H1 (cell line): ENCODE results near the gene MITF. TPM values are rescaled to one million over a fixed set of nuclear protein-coding genes. Genes with fewer than 3 reads are reported as not detected.

Experiments
- CTCF ChIA-PET: fragments of 300-600 bp; sonication (Branson Sonifier 250); formaldehyde crosslinking; loops from one replicate; lab custom pipeline; 2021; ENCODE audit not compliant: partially characterized antibody; lab: Charles Lee
- POLR2A ChIA-PET: fragments of 300-600 bp; sonication (Branson Sonifier 250); formaldehyde crosslinking; loops from one replicate; lab custom pipeline; 2021; ENCODE audit warnings: inconsistent platforms; ENCODE audit not compliant: partially characterized antibody; lab: Charles Lee
- DNase-seq, 2 experiments: peaks; one replicate each; pipeline versions ENCODE4 v3.0.0 to v3.0.0-alpha.2; 2010 to 2022; ENCODE audit warnings: low spot score in 2 of 2, low read depth in 1 of 2, mixed read lengths in 1 of 2
- FAIRE-seq: peaks from 2 replicates; lab custom pipeline; 2011; peaks lifted over from hg19 to GRCh38; lab: Jason Lieb, UNC
- H2AFZ ChIP-seq: 2 replicates; pipeline ENCODE4 v1.8.1; 2012; ENCODE audit warnings: low read length, inconsistent platforms
- H2AK5ac ChIP-seq: 2 replicates; pipeline ENCODE4 v1.6.1; 2013; ENCODE audit warnings: low read depth, low read length
- H2BK120ac ChIP-seq: replicated peaks from 2 replicates; pipeline ENCODE3; 2013; ENCODE audit warnings: low read depth, low read length, inconsistent platforms
- H2BK12ac ChIP-seq: 2 replicates; pipeline ENCODE4 v1.6.1; 2013; ENCODE audit warnings: low read depth, low read length
- H2BK15ac ChIP-seq: 2 replicates; pipeline ENCODE4 v1.6.1; 2013; ENCODE audit warnings: low read length
- H2BK20ac ChIP-seq: 2 replicates; pipeline ENCODE4 v1.6.1; 2013; ENCODE audit warnings: low read length
- H2BK5ac ChIP-seq: 2 replicates; pipeline ENCODE4 v1.6.1; 2013; ENCODE audit warnings: low read depth, low read length
- H3K14ac ChIP-seq: 2 replicates; pipeline ENCODE4 v1.6.1; 2013; ENCODE audit warnings: inconsistent platforms; ENCODE audit not compliant: insufficient read length
- H3K18ac ChIP-seq: 2 replicates; pipeline ENCODE4 v1.6.1; 2013; ENCODE audit warnings: low read length; ENCODE audit errors: extremely low read depth
- H3K23ac ChIP-seq: 2 replicates; pipeline ENCODE4 v1.6.1; 2013; ENCODE audit warnings: inconsistent platforms; ENCODE audit not compliant: insufficient read length
- H3K23me2 ChIP-seq: 2 replicates; pipeline ENCODE4 v1.6.1; 2013; ENCODE audit warnings: low read depth, low read length
- H3K27ac ChIP-seq: 2 replicates; pipeline ENCODE4 v1.6.1; 2011; ENCODE audit warnings: low read depth, low read length, inconsistent platforms
- H3K27me3 ChIP-seq, 4 experiments: replicated peaks in 1 of 4; 1 replicate in 1 of 4; 2 replicates in 3 of 4; pipeline versions ENCODE4 v1.6.1 to v1.8.1; 2011 to 2013; ENCODE audit warnings: low read length in 3 of 4, mild to moderate bottlenecking in 3 of 4, inconsistent platforms in 2 of 4, mixed read lengths in 2 of 4, moderate library complexity in 1 of 4; ENCODE audit not compliant: control insufficient read depth in 3 of 4, insufficient read depth in 3 of 4; ENCODE audit errors: extremely low read depth in 1 of 4
- H3K36me3 ChIP-seq, 4 experiments: 2 replicates each; pipeline versions ENCODE4 v1.6.1 to v1.8.1; 2011 to 2013; ENCODE audit warnings: mild to moderate bottlenecking in 4 of 4, low read length in 3 of 4, moderate library complexity in 2 of 4, control low read depth in 1 of 4, inconsistent platforms in 1 of 4; ENCODE audit not compliant: insufficient read depth in 4 of 4, control insufficient read depth in 2 of 4
- H3K4ac ChIP-seq: replicated peaks from 2 replicates; pipeline ENCODE3; 2013; ENCODE audit warnings: low read length, low read depth, mixed read lengths, inconsistent platforms; ENCODE audit not compliant: insufficient read length
- H3K4me1 ChIP-seq, 4 experiments: replicated peaks in 1 of 4; 1 replicate in 1 of 4; 2 replicates in 3 of 4; pipeline versions ENCODE4 v1.6.1 to v1.8.1; 2011 to 2013; ENCODE audit warnings: low read length in 3 of 4, inconsistent platforms in 2 of 4, mixed read lengths in 1 of 4; ENCODE audit not compliant: insufficient read depth in 4 of 4, control insufficient read depth in 3 of 4
- H3K4me2 ChIP-seq, 2 experiments: 2 replicates each; pipeline versions ENCODE4 v1.6.1 to v1.8.1; 2011 to 2013; ENCODE audit warnings: low read depth in 2 of 2, low read length in 2 of 2, control low read depth in 1 of 2, inconsistent platforms in 1 of 2, mild to moderate bottlenecking in 1 of 2; ENCODE audit not compliant: insufficient read depth in 1 of 2
- H3K4me3 ChIP-seq, 4 experiments: fragments of 200-600, 300-600 bp in 1 of 4; sonication (generic), shearing (Covaris generic), sonication (Bioruptor Twin) in 1 of 4; 2 replicates each; pipeline versions ENCODE4 v1.5.1 to v1.8.1; 2011 to 2016; ENCODE audit warnings: low read length in 4 of 4, low read depth in 3 of 4, control low read depth in 2 of 4, inconsistent platforms in 2 of 4, mild to moderate bottlenecking in 2 of 4, mixed read lengths in 1 of 4, moderate library complexity in 1 of 4; ENCODE audit not compliant: insufficient read depth in 2 of 4; ENCODE audit errors: extremely low read depth in 1 of 4
- H3K56ac ChIP-seq: replicated peaks from 2 replicates; pipeline ENCODE3; 2013; ENCODE audit warnings: low read depth, mild to moderate bottlenecking, mixed read lengths, low read length, inconsistent platforms; ENCODE audit not compliant: insufficient read length
- H3K79me1 ChIP-seq: 2 replicates; pipeline ENCODE4 v1.6.1; 2013; ENCODE audit warnings: low read depth, low read length, control low read depth
- H3K79me2 ChIP-seq, 2 experiments: 2 replicates each; pipeline versions ENCODE4 v1.6.1 to v1.8.1; 2012 to 2013; ENCODE audit warnings: low read length in 2 of 2, mild to moderate bottlenecking in 2 of 2, inconsistent platforms in 1 of 2; ENCODE audit not compliant: insufficient read depth in 2 of 2, control insufficient read depth in 1 of 2
- H3K9ac ChIP-seq, 4 experiments: replicated peaks in 1 of 4; 1 replicate in 1 of 4; 2 replicates in 3 of 4; pipeline versions ENCODE4 v1.6.1 to v1.8.1; 2011 to 2013; ENCODE audit warnings: low read depth in 3 of 4, low read length in 3 of 4, control low read depth in 2 of 4, mild to moderate bottlenecking in 2 of 4, moderate library complexity in 2 of 4, inconsistent platforms in 1 of 4; ENCODE audit errors: extremely low read depth in 1 of 4
- H3K9me3 ChIP-seq, 2 experiments: 2 replicates each; pipeline versions ENCODE4 v1.6.1 to v1.8.1; 2012 to 2013; ENCODE audit warnings: mild to moderate bottlenecking in 2 of 2, moderate library complexity in 2 of 2, control low read depth in 1 of 2, inconsistent platforms in 1 of 2, low read depth in 1 of 2, low read length in 1 of 2, mixed read lengths in 1 of 2; ENCODE audit not compliant: insufficient read depth in 2 of 2
- H4K20me1 ChIP-seq, 2 experiments: replicated peaks in 1 of 2; 2 replicates each; pipeline versions ENCODE3 to v1.8.1; 2011 to 2013; ENCODE audit warnings: inconsistent platforms in 2 of 2, low read length in 2 of 2, mild to moderate bottlenecking in 1 of 2; ENCODE audit not compliant: insufficient read depth in 2 of 2, control insufficient read depth in 1 of 2
- H4K5ac ChIP-seq: 2 replicates; pipeline ENCODE4 v1.6.1; 2013; ENCODE audit warnings: low read length, low read depth, mixed read lengths, inconsistent platforms; ENCODE audit not compliant: insufficient read length
- H4K8ac ChIP-seq: 2 replicates; pipeline ENCODE4 v1.8.0; 2013; ENCODE audit warnings: mild to moderate bottlenecking, moderate library complexity, low read length, inconsistent platforms; ENCODE audit not compliant: insufficient read depth; ENCODE audit errors: extremely low read depth
- H4K91ac ChIP-seq: replicated peaks from 2 replicates; pipeline ENCODE3; 2013; ENCODE audit warnings: low read length, mixed read lengths, inconsistent platforms; ENCODE audit not compliant: insufficient read length
- CBX8 ChIP-seq: fragments of 300-800, 300-1000 bp; sonication (generic); IDR thresholded peaks from 2 replicates; pipeline ENCODE4 v1.7.1; 2016; ENCODE audit warnings: low read depth, low read length, borderline replicate concordance
- CEBPB ChIP-seq: IDR thresholded peaks from 2 replicates; pipeline ENCODE4 v1.6.1; 2012; ENCODE audit warnings: low read depth, low read length
- GABPA ChIP-seq: IDR thresholded peaks from 2 replicates; pipeline ENCODE4 v1.6.1; 2011; ENCODE audit warnings: mild to moderate bottlenecking, low read length, moderate library complexity, borderline replicate concordance; ENCODE audit not compliant: insufficient read depth
- GTF2F1 ChIP-seq: IDR thresholded peaks from 2 replicates; pipeline ENCODE4 v1.6.1; 2012; ENCODE audit warnings: low read depth, low read length, improper control_type of control experiment, borderline replicate concordance
- KDM4A ChIP-seq: IDR thresholded peaks from one replicate; pipeline ENCODE4 v1.7.1; 2012; ENCODE audit warnings: low read depth, mild to moderate bottlenecking, moderate library complexity, low read length, inconsistent platforms; ENCODE audit not compliant: severe bottlenecking
- NRF1 ChIP-seq: IDR thresholded peaks from 2 replicates; pipeline ENCODE4 v1.6.1; 2011; ENCODE audit warnings: mild to moderate bottlenecking, low read depth, low read length, improper control_type of control experiment
- SP2 ChIP-seq: IDR thresholded peaks from 2 replicates; pipeline ENCODE4 v1.6.1; 2012; ENCODE audit warnings: mild to moderate bottlenecking, low read length, inconsistent platforms
- SP4 ChIP-seq: IDR thresholded peaks from 2 replicates; pipeline ENCODE4 v1.6.1; 2012; ENCODE audit warnings: low read length, inconsistent platforms
- TEAD4 ChIP-seq: IDR thresholded peaks from 2 replicates; pipeline ENCODE4 v1.6.1; 2012; ENCODE audit warnings: low read depth, low read length, inconsistent platforms, mixed read lengths
- WGBS, 2 experiments: shearing (Covaris generic) in 1 of 2; methylation state at CpG; one replicate each; pipeline versions ENCODE4 v1.1.6 to v1.1.7; 2013 to 2015; ENCODE audit warnings: low lambda C conversion rate in 2 of 2, mixed read lengths in 2 of 2, inconsistent platforms in 1 of 2, low coverage in 1 of 2, missing lambda C conversion rate in 1 of 2; ENCODE audit not compliant: insufficient replicate concordance in 2 of 2, insufficient coverage in 1 of 2, insufficient read length in 1 of 2; ENCODE audit errors: extremely low coverage in 1 of 2, missing lambda C conversion rate in 1 of 2; 5-methylcytosine and 5-hydroxymethylcytosine counted together
- polyA plus RNA-seq, 7 experiments: library from polyadenylated mRNA; depleted of rRNA in 3 of 7; stranded (reverse) in 5 of 7; unstranded in 2 of 7; fragments of >200 nt in 5 of 7; fragments of 200-250 nt in 2 of 7; gene quantifications; 1 replicate in 5 of 7; 2 replicates in 1 of 7; 4 replicates in 1 of 7; pipeline versions ENCODE4 v1.2.1 to v1.2.3, GENCODE V29; 2011 to 2013; ENCODE audit warnings: missing spikeins in 2 of 7, mixed read lengths in 2 of 7
- total RNA-seq: library from RNA; stranded (reverse); fragmentation: NEBNext Ultra II Directional; extraction: Animal tissue kit (Norgen Biotek cat#: 25700); gene quantifications from 2 replicates; pipeline ENCODE4 v1.2.1, GENCODE V29; 2021
- TF ChIP-seq, protein P1 (sequence below), 3 experiments: IDR thresholded peaks; 1 replicate in 2 of 3; 2 replicates in 1 of 3; pipeline versions ENCODE4 v1.5.1 to v1.6.1; 2011; ENCODE audit warnings: low read length in 3 of 3, mild to moderate bottlenecking in 3 of 3, inconsistent platforms in 2 of 3, low read depth in 1 of 3, moderate library complexity in 1 of 3; ENCODE audit not compliant: insufficient read depth in 1 of 3; ENCODE audit errors: control extremely low read depth in 1 of 3

MITF gene
- total and polyA plus RNA-seq, 2 of the 8 experiments (the other 6 are each of a cell fraction or from before 2014, with no cell fraction given) = 0.53 to 1.4 TPM

- Histone ChIP-seq H3K4me1 (no peaks in the 10 kb centered on the region), H3K79me1 (no peaks in the 10 kb centered on the region), H3K4me2 (no peak overlapping the region), H3K56ac (no peak overlapping the region), H3K4me3 (no peak overlapping the region), H2BK120ac (no peak overlapping the region), H4K20me1 (no peaks in the 10 kb centered on the region), H2BK12ac (no peak overlapping the region), H3K14ac (no peak overlapping the region), H4K5ac (no peak overlapping the region), H3K27me3 (no peaks in the 10 kb centered on the region), H3K9ac (no peak overlapping the region), H2BK5ac (no peak overlapping the region), H3K4ac (no peak overlapping the region), H3K23me2 (peaks cover 2% of the 10 kb centered on the region; the same call in 1 of the 2 replicates), H3K23ac (no peak overlapping the region), H3K27ac (no peak overlapping the region), H4K8ac (no peak overlapping the region), H3K79me2 (no peaks in the 10 kb centered on the region), H3K9me3 (no peaks in the 10 kb centered on the region), H2BK15ac (no peak overlapping the region), H4K91ac (no peak overlapping the region), H3K36me3 (no peaks in the 10 kb centered on the region), H2BK20ac (no peak overlapping the region), H3K18ac (no peak overlapping the region), H2AK5ac (no peak overlapping the region), H2AFZ (no peak overlapping the region)
- DNase-seq (no peak), FAIRE-seq (no peak)
- ChIA-PET POLR2A (interaction anchor here (0.6 kb wide), 1 partner anchor 753 kb away, joined by 3 read pairs; the partner anchor contains the start of gene TMF1), CTCF (interaction anchor here (1.6 kb wide), 1 partner anchor 10 kb away, joined by 5 read pairs; no protein-coding TSS in a partner anchor)
- WGBS, 2 experiments = 77% methylated on average over 4 of the region's 4 CpGs; no CpG with 5 or more reads in 1 of the 2 experiments
- TF ChIP-seq KDM4A (no peak), SP2 (no peak), NRF1 (no peak), SP4 (no peak), CEBPB (no peak), CBX8 (no peak), GTF2F1 (no peak), TEAD4 (no peak), GABPA (no peak)
- TF ChIP-seq, protein P1, sequence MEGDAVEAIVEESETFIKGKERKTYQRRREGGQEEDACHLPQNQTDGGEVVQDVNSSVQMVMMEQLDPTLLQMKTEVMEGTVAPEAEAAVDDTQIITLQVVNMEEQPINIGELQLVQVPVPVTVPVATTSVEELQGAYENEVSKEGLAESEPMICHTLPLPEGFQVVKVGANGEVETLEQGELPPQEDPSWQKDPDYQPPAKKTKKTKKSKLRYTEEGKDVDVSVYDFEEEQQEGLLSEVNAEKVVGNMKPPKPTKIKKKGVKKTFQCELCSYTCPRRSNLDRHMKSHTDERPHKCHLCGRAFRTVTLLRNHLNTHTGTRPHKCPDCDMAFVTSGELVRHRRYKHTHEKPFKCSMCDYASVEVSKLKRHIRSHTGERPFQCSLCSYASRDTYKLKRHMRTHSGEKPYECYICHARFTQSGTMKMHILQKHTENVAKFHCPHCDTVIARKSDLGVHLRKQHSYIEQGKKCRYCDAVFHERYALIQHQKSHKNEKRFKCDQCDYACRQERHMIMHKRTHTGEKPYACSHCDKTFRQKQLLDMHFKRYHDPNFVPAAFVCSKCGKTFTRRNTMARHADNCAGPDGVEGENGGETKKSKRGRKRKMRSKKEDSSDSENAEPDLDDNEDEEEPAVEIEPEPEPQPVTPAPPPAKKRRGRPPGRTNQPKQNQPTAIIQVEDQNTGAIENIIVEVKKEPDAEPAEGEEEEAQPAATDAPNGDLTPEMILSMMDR (IDR thresholded peaks at IDR 0.05; ENCODE audit: control extremely low read depth in 1 of 3, insufficient read depth in 1 of 3, low read depth in 1 of 3, low read length in 3 of 3) = no peak
Measured at GRCh38 chr3:69805491-69805890, 66.2 kb downstream of the MITF start.
